ENCODE results near the gene RGS6. TPM values are rescaled to one million over a fixed set of nuclear protein-coding genes. Genes with fewer than 3 reads are reported as not detected.

Gene RGS6
- total and polyA plus RNA-seq, 4 donors, result 0.21 to 5.4 (median 0.45) TPM

DNA sequence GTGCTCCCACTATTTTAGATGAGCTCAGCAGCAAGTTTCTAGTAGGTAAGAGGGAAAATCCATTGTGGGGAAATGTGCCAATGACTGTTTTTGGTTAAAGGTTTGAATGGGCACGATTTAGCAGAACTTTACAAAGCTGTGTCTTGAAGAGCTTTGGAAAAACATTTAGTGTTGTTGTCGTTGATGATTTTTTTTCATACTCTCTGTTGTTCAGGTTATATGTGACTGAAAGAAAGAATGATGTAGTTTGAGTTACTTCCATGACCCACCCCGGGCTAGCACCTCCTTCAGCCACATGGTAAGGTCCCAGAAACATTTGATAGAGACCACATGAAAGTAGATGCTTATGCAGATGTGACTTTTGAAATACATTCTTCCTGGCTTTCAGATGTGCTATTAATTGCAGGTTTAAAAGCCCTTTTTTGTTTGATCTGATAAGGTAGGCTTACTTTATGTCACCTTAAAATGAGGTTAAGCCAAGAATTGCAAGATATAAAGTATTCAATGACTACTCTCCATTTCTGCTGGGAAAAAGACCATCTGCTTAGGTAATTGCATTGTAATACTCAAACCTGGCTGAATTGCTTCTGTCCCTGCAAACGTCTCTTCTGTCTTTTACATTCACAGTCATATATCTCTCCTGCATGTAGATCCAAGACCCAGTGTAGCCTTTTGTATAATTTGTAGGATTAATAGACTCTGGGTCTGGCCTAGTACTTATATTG, 250.6 kb downstream of the RGS6 start:
- Histone ChIP-seq H3K27me3 (ENCODE audit: control insufficient read depth in 3 of 3, insufficient read depth in 3 of 3, low read length in 2 of 3) (no peaks in the 10 kb centered on the region), H3K4me3 (no peak overlapping the region), H3K4me1 (ENCODE audit: control insufficient read depth in 5 of 5, insufficient read depth in 5 of 5, low read length in 5 of 5) (peaks cover 0 to 22% (median 10%) of the 10 kb centered on the region in 5 donors), H3K9me3 (ENCODE audit: control insufficient read depth in 4 of 4, insufficient read depth in 3 of 4, low read length in 3 of 4) (peaks cover 0 to 2% (median 0%) of the 10 kb centered on the region in 4 donors), H3K9ac (ENCODE audit: insufficient read depth in 1 of 2, low read length in 2 of 2) (no peak overlapping the region), H3K36me3 (ENCODE audit: control insufficient read depth in 4 of 4, insufficient read depth in 4 of 4, low read length in 4 of 4) (no peaks in the 10 kb centered on the region), H3K27ac (ENCODE audit: low read depth in 1 of 2, low read length in 1 of 2) (no peak overlapping the region)
- ATAC-seq (ENCODE audit: insufficient read depth, low FRiP score), result no peak
- TF ChIP-seq, protein P1, sequence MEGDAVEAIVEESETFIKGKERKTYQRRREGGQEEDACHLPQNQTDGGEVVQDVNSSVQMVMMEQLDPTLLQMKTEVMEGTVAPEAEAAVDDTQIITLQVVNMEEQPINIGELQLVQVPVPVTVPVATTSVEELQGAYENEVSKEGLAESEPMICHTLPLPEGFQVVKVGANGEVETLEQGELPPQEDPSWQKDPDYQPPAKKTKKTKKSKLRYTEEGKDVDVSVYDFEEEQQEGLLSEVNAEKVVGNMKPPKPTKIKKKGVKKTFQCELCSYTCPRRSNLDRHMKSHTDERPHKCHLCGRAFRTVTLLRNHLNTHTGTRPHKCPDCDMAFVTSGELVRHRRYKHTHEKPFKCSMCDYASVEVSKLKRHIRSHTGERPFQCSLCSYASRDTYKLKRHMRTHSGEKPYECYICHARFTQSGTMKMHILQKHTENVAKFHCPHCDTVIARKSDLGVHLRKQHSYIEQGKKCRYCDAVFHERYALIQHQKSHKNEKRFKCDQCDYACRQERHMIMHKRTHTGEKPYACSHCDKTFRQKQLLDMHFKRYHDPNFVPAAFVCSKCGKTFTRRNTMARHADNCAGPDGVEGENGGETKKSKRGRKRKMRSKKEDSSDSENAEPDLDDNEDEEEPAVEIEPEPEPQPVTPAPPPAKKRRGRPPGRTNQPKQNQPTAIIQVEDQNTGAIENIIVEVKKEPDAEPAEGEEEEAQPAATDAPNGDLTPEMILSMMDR (IDR thresholded peaks at IDR 0.05; ENCODE audit: control extremely low read depth, extremely low read depth), result no peak
- WGBS, 2 donors, result 80 to 88% methylated on average over 4 of the region's 4 CpGs
- DNase-seq, result no peak

DNA sequence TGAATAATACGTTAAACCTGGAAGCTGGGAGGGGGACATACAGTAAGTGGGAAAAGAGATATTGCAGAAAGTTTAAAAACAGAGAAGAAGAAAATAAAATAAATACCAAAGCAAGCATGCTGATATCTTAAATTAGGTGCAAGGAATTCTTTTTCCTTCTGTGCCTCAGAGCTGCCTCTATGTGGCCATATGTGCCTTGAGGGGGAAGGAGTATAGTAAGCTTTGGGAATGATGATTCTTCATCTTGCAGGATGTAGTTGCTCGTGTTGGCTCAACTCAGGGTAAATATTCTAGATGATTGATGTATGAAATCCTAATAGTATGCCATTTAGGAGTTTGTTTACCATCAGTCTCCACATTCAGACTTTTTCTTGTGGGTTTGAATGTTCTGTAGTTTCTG, 251.4 kb downstream of the RGS6 start:
- DNase-seq (peak in 2 of 3 donors; percentile 31 to 33), ATAC-seq (ENCODE audit: insufficient read depth, low FRiP score) (no peak)
- no peaks in the 10 kb centered on the region for H3K36me3 ChIP-seq (ENCODE audit: control insufficient read depth in 4 of 4, insufficient read depth in 4 of 4, low read length in 4 of 4)
- no peak overlapping the region for H3K4me3 ChIP-seq
- no peak overlapping the region for H3K9ac ChIP-seq (ENCODE audit: insufficient read depth in 1 of 2, low read length in 2 of 2)
- peaks cover 0 to 2% (median 0%) of the 10 kb centered on the region in 4 donors for H3K9me3 ChIP-seq (ENCODE audit: control insufficient read depth in 4 of 4, insufficient read depth in 3 of 4, low read length in 3 of 4)
- no peaks in the 10 kb centered on the region for H3K27me3 ChIP-seq (ENCODE audit: control insufficient read depth in 3 of 3, insufficient read depth in 3 of 3, low read length in 2 of 3)
- peaks cover 0 to 22% (median 10%) of the 10 kb centered on the region in 5 donors for H3K4me1 ChIP-seq (ENCODE audit: control insufficient read depth in 5 of 5, insufficient read depth in 5 of 5, low read length in 5 of 5)
- H3K27ac ChIP-seq (ENCODE audit: low read depth in 1 of 2, low read length in 1 of 2), result no peak overlapping the region
- WGBS, 2 donors, result 64 to 84% methylated on average over 2 of the region's 2 CpGs
- TF ChIP-seq, protein P1 (IDR thresholded peaks at IDR 0.05; ENCODE audit: control extremely low read depth, extremely low read depth), result no peak

DNA sequence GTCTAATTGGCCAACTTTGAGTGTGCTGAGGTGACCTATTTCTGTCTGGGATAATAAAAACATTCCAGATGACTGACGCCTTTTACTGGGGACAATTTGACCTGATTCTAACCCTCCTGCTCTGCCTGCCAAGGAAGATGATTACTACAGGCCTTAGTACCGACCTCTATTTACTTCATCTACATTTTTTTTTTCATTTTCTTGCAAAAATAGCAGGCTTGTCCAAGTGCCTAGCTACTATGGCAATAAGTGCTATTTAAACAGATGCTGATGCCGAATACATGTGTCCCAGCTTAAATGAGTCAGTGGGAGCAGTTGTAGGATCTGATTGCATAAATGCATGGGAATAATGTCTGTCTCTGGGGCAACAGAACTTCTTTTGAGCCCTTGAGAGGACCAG, 254.3 kb downstream of the RGS6 start:
- no peak overlapping the region for H3K9ac ChIP-seq (ENCODE audit: insufficient read depth in 1 of 2, low read length in 2 of 2)
- no peak overlapping the region for H3K4me3 ChIP-seq
- 40 to 68% methylated on average over 3 of the region's 3 CpGs for WGBS, 2 donors
- ATAC-seq (ENCODE audit: insufficient read depth, low FRiP score) (no peak), DNase-seq (peak; percentile 48 to 80 (median 71))
- no peaks in the 10 kb centered on the region for H3K27me3 ChIP-seq (ENCODE audit: control insufficient read depth in 3 of 3, insufficient read depth in 3 of 3, low read length in 2 of 3)
- H3K36me3 ChIP-seq (ENCODE audit: control insufficient read depth in 4 of 4, insufficient read depth in 4 of 4, low read length in 4 of 4), result no peaks in the 10 kb centered on the region
- H3K27ac ChIP-seq (ENCODE audit: low read depth in 1 of 2, low read length in 1 of 2), result peak overlapping the region in 1 of 2 donors; percentile 35
- TF ChIP-seq, protein P1 (IDR thresholded peaks at IDR 0.05; ENCODE audit: control extremely low read depth, extremely low read depth), result no peak
- H3K9me3 ChIP-seq (ENCODE audit: control insufficient read depth in 4 of 4, insufficient read depth in 3 of 4, low read length in 3 of 4), result no peaks in the 10 kb centered on the region
- H3K4me1 ChIP-seq (ENCODE audit: control insufficient read depth in 5 of 5, insufficient read depth in 5 of 5, low read length in 5 of 5), result peaks cover 0 to 22% (median 10%) of the 10 kb centered on the region in 5 donors

All from lung (tissue), 12 donors.